Spleen (tissue), 11 donors: ENCODE data around the gene SLC35F1. TPM values are rescaled to one million over a fixed set of nuclear protein-coding genes. Genes with fewer than 3 reads are reported as not detected.

Source experiments
- DNase-seq: peaks from one replicate; pipeline ENCODE4 v3.0.0-alpha.2; 2020
- H3K27ac ChIP-seq, 8 donors: fragments of 200-600 bp; sonication (generic) in 7 of 8; 1 replicate in 4 of 8; 2 replicates in 4 of 8; pipeline versions ENCODE4 v1.5.0 to v1.8.0; 2016 to 2021; ENCODE audit warnings: inconsistent platforms in 4 of 8, mild to moderate bottlenecking in 4 of 8, moderate library complexity in 1 of 8
- H3K27me3 ChIP-seq, 7 donors: fragments of 200-600 bp; sonication (generic) in 6 of 7; replicated peaks in 1 of 7; 1 replicate in 4 of 7; 2 replicates in 3 of 7; pipeline versions ENCODE4 v1.5.0 to v1.8.0; 2016 to 2021; ENCODE audit warnings: inconsistent platforms in 3 of 7, mild to moderate bottlenecking in 1 of 7
- H3K36me3 ChIP-seq, 6 donors: fragments of 200-600 bp; sonication (generic) in 5 of 6; 1 replicate in 4 of 6; 2 replicates in 2 of 6; pipeline versions ENCODE4 v1.5.0 to v1.8.0; 2016 to 2021; ENCODE audit warnings: inconsistent platforms in 2 of 6
- H3K4me1 ChIP-seq, 6 donors: fragments of 200-600 bp; sonication (generic) in 5 of 6; 1 replicate in 3 of 6; 2 replicates in 3 of 6; pipeline versions ENCODE4 v1.5.0 to v1.8.0; 2016 to 2021; ENCODE audit warnings: inconsistent platforms in 3 of 6
- H3K4me3 ChIP-seq, 8 donors: fragments of 200-600 bp; sonication (generic) in 7 of 8; 1 replicate in 4 of 8; 2 replicates in 4 of 8; pipeline versions ENCODE4 v1.5.0 to v1.8.0; 2016 to 2021; ENCODE audit warnings: inconsistent platforms in 4 of 8, mild to moderate bottlenecking in 4 of 8, moderate library complexity in 2 of 8
- H3K9me3 ChIP-seq, 8 donors: fragments of 200-600 bp; sonication (generic) in 7 of 8; 1 replicate in 4 of 8; 2 replicates in 4 of 8; pipeline versions ENCODE4 v1.5.0 to v1.8.0; 2016 to 2021; ENCODE audit warnings: inconsistent platforms in 4 of 8
- CTCF ChIP-seq, 11 experiments: fragments of 200-600 bp in 7 of 11; fragments of 450-650 bp in 4 of 11; sonication (generic) in 4 of 11; IDR thresholded peaks in 8 of 11; conservative IDR thresholded peaks in 3 of 11; 1 replicate in 7 of 11; 2 replicates in 4 of 11; pipeline versions ENCODE4 v1.4.0 to v1.8.0; 2016 to 2021; ENCODE audit warnings: antibody characterized with exemption in 11 of 11, inconsistent platforms in 4 of 11, mild to moderate bottlenecking in 1 of 11
- POLR2A ChIP-seq, 3 donors: fragments of 450-650 bp; IDR thresholded peaks; one replicate each; pipeline ENCODE4 v1.5.1; 2017; ENCODE audit warnings: antibody characterized with exemption in 3 of 3, mild to moderate bottlenecking in 1 of 3
- POLR2AphosphoS5 ChIP-seq, 3 donors: sonication (generic); formaldehyde crosslinking; IDR thresholded peaks; one replicate each; pipeline ENCODE4 v1.5.1; 2017; ENCODE audit warnings: antibody characterized with exemption in 3 of 3
- WGBS, 5 donors: extraction: QIAGEN DNeasy Blood & Tissue Kit in 3 of 5; methylation state at CpG; one replicate each; pipeline versions ENCODE4 v1.1.5 to v1.1.7; 2013 to 2018; 5-methylcytosine and 5-hydroxymethylcytosine counted together
- intact Hi-C: fragments of 100-400 bp; cut with DNase I; formaldehyde crosslinking; loops from one replicate; pipeline ENCODE4 v1.15.0; 2023; ENCODE audit warnings: low total_unique reads
- polyA plus RNA-seq, 3 donors: library from polyadenylated mRNA; stranded (reverse); fragments of 200-250 nt; gene quantifications; one replicate each; pipeline ENCODE4 v1.2.1, GENCODE V29; 2013
- total RNA-seq, 7 donors: library from RNA; depleted of rRNA in 3 of 7; stranded (reverse); fragments of >200 nt in 3 of 7; fragmentation: NEBNext Ultra II Directional in 4 of 7; extraction: Animal tissue kit (Norgen Biotek cat#: 25700) in 4 of 7; gene quantifications; one replicate each; pipeline versions ENCODE4 v1.1.0 to v1.2.1, GENCODE V29; 2016 to 2021
- donor health status: healthy with polysubstance abuse.
- donor health status: DM: no; HTN: no; CAD: no; lungs with moderate emphysema.
- donor health status: DM: no; HTN: no; CAD: no.
- donor health status: Bipolar disorder and iron deficiency.
- donor health status: healthy.
- donor health status: DM: no; HTN: no; CAD: no.
- donor health status: DM: yes; HTN: yes; CAD: no.

The SLC35F1 gene
- total and polyA plus RNA-seq, 10 donors = 0.13 to 4.0 (median 1.6) TPM

GRCh38 chr6:118288355-118289124, 381.5 kb downstream of the SLC35F1 start:
- Histone ChIP-seq H3K27ac (no peak overlapping the region), H3K36me3 (no peaks in the 10 kb centered on the region), H3K27me3 (no peaks in the 10 kb centered on the region), H3K4me1 (peaks cover 0 to 5% (median 0%) of the 10 kb centered on the region in 6 donors), H3K9me3 (no peaks in the 10 kb centered on the region), H3K4me3 (no peak overlapping the region)
- 56 to 84% (median 69%) methylated on average over 2 of the region's 2 CpGs for WGBS, 5 donors
- DNase-seq = no peak
- intact Hi-C loops = loop anchor here (10.0 kb wide), 2 partner anchors 266 to 326 kb away; no protein-coding TSS in a partner anchor
- TF ChIP-seq CTCF (IDR thresholded peaks at IDR 0.05 in 8 of 11, conservative IDR thresholded peaks at IDR 0.05 in 3 of 11) = no peak
- TF ChIP-seq POLR2AphosphoS5 (IDR thresholded peaks at IDR 0.05) = no peak
- no peak for TF ChIP-seq POLR2A (IDR thresholded peaks at IDR 0.05)

- no peak for TF ChIP-seq POLR2A (IDR thresholded peaks at IDR 0.05)
- no peaks in the 10 kb centered on the region for H3K36me3 ChIP-seq
- no peaks in the 10 kb centered on the region for H3K9me3 ChIP-seq
- DNase-seq = no peak
- no peaks in the 10 kb centered on the region for H3K4me1 ChIP-seq
- no peaks in the 10 kb centered on the region for H3K27me3 ChIP-seq
- no peak overlapping the region for H3K4me3 ChIP-seq
- WGBS, 5 donors = 84 to 95% (median 90%) methylated on average over 4 of the region's 4 CpGs
- H3K27ac ChIP-seq = no peak overlapping the region
- intact Hi-C loops = no loop called here
These were observed 385.5 kb downstream of the SLC35F1 start for GRCh38 chr6:118292558-118292957.

GRCh38 chr6:118294906-118295305, 387.8 kb downstream of the SLC35F1 start:
- Histone ChIP-seq H3K36me3 (no peaks in the 10 kb centered on the region), H3K27ac (no peak overlapping the region), H3K27me3 (no peaks in the 10 kb centered on the region), H3K4me1 (no peaks in the 10 kb centered on the region), H3K9me3 (no peaks in the 10 kb centered on the region), H3K4me3 (no peak overlapping the region)
- intact Hi-C loops = no loop called here
- 83 to 100% (median 94%) methylated on average over 1 of the region's 1 CpG for WGBS, 5 donors
- DNase-seq = no peak
- TF ChIP-seq POLR2AphosphoS5 (IDR thresholded peaks at IDR 0.05) = no peak
- no peak for TF ChIP-seq POLR2A (IDR thresholded peaks at IDR 0.05)
- no peak for TF ChIP-seq CTCF (IDR thresholded peaks at IDR 0.05 in 8 of 11, conservative IDR thresholded peaks at IDR 0.05 in 3 of 11)

GRCh38 chr6:118295336-118295735, 388.3 kb downstream of the SLC35F1 start:
- TF ChIP-seq POLR2AphosphoS5 (IDR thresholded peaks at IDR 0.05) (no peak), CTCF (IDR thresholded peaks at IDR 0.05 in 8 of 11, conservative IDR thresholded peaks at IDR 0.05 in 3 of 11) (no peak), POLR2A (IDR thresholded peaks at IDR 0.05) (no peak)
- intact Hi-C loops = no loop called here
- Histone ChIP-seq H3K27ac (no peak overlapping the region), H3K36me3 (no peaks in the 10 kb centered on the region), H3K27me3 (no peaks in the 10 kb centered on the region), H3K9me3 (no peaks in the 10 kb centered on the region), H3K4me1 (no peaks in the 10 kb centered on the region), H3K4me3 (no peak overlapping the region)
- no peak for DNase-seq
